CD4-positive, alpha-beta T cell treated with Interferon alpha-2 for 1 hour (primary cell): ENCODE measurements around the gene SLK.

Experiments used
- DNase-seq, 2 donors: peaks; one replicate each; pipeline ENCODE4 v3.0.0-alpha.2; 2020 to 2022

SLK gene

GRCh38 chr10:104035194-104036068 is 68.5 kb downstream of the SLK start:
- no peak for DNase-seq

- no peak for DNase-seq
These were observed 69.1 kb downstream of the SLK start for GRCh38 chr10:104036069-104036384.

GRCh38 chr10:104036518-104037260 is 69.7 kb downstream of the SLK start:
- DNase-seq = no peak

GRCh38 chr10:104037261-104037951 is 70.5 kb downstream of the SLK start:
- no peak for DNase-seq

- no peak for DNase-seq
These were observed 71.6 kb downstream of the SLK start for GRCh38 chr10:104038537-104038936.

- DNase-seq = no peak
These were observed 72.2 kb downstream of the SLK start for GRCh38 chr10:104038958-104039752.

GRCh38 chr10:104040382-104040781 is 73.4 kb downstream of the SLK start:
- DNase-seq = no peak

- DNase-seq = no peak
These were observed 74.2 kb downstream of the SLK start for GRCh38 chr10:104040862-104041789.

- DNase-seq = no peak
These were observed 75.1 kb downstream of the SLK start for GRCh38 chr10:104041891-104042535.

- no peak for DNase-seq
These were observed 76.4 kb downstream of the SLK start for GRCh38 chr10:104043185-104043830.

- no peak for DNase-seq
These were observed 76.9 kb downstream of the SLK start for GRCh38 chr10:104043854-104044253.

- DNase-seq = no peak
These were observed 78.5 kb downstream of the SLK start for GRCh38 chr10:104045151-104046089.

GRCh38 chr10:104046651-104047050 is 79.7 kb downstream of the SLK start:
- no peak for DNase-seq

GRCh38 chr10:104049504-104050250 is 82.7 kb downstream of the SLK start:
- DNase-seq = no peak

- DNase-seq = no peak
These were observed 85.5 kb downstream of the SLK start for GRCh38 chr10:104052431-104052830.

GRCh38 chr10:104053201-104053600 is 86.3 kb downstream of the SLK start:
- no peak for DNase-seq

GRCh38 chr10:104054430-104054829 is 87.5 kb downstream of the SLK start:
- DNase-seq = no peak

- no peak for DNase-seq
These were observed 89.8 kb downstream of the SLK start for GRCh38 chr10:104056619-104057273.
